GM12878 (cell line): ENCODE data around the gene HCST.

Experiments used
- CBFB ChIP-seq: IDR thresholded peaks from 2 replicates; pipeline ENCODE4 v1.6.1; 2016; ENCODE audit warnings: antibody characterized with exemption, low read depth
- CHD1 ChIP-seq: IDR thresholded peaks from 2 replicates; pipeline ENCODE4 v1.6.1; 2012; ENCODE audit warnings: low read depth, low read length, improper control_type of control experiment
- CTCF ChIP-seq, 3 experiments: IDR thresholded peaks in 2 of 3; conservative IDR thresholded peaks in 1 of 3; 2 replicates each; pipeline ENCODE4 v1.5.1; 2011; ENCODE audit warnings: low read depth in 3 of 3, low read length in 3 of 3, mild to moderate bottlenecking in 3 of 3, control low read depth in 2 of 3, moderate library complexity in 2 of 3, inconsistent platforms in 1 of 3, mixed read lengths in 1 of 3; ENCODE audit not compliant: control insufficient read depth in 2 of 3, insufficient read depth in 1 of 3; ENCODE audit errors: extremely low read depth in 1 of 3
- GABPA ChIP-seq: IDR thresholded peaks from 2 replicates; pipeline ENCODE4 v1.6.1; 2014; ENCODE audit warnings: antibody characterized with exemption, low read depth, mild to moderate bottlenecking, inconsistent platforms
- GATAD2B ChIP-seq: fragments of 450-650 bp; conservative IDR thresholded peaks from 2 replicates; pipeline ENCODE4 v1.6.1; 2017; ENCODE audit warnings: low read depth, mild to moderate bottlenecking, moderate library complexity
- MYC ChIP-seq: IDR thresholded peaks from 2 replicates; pipeline ENCODE4 v1.6.1; 2011; ENCODE audit warnings: mild to moderate bottlenecking, low read length, moderate library complexity, inconsistent platforms; ENCODE audit not compliant: insufficient read depth, insufficient replicate concordance, insufficient read length, severe bottlenecking
- PKNOX1 ChIP-seq: fragments of 450-650 bp; IDR thresholded peaks from 2 replicates; pipeline ENCODE4 v1.6.1; 2016; ENCODE audit warnings: mild to moderate bottlenecking
- POLR2A ChIP-seq: IDR thresholded peaks from 2 replicates; pipeline ENCODE4 v1.6.1; 2011; ENCODE audit warnings: low read depth, mild to moderate bottlenecking, low read length
- RBBP5 ChIP-seq: fragments of 200-600 bp; sonication (generic); conservative IDR thresholded peaks from 2 replicates; pipeline ENCODE4 v1.6.1; 2016
- REST ChIP-seq: IDR thresholded peaks from 2 replicates; pipeline ENCODE4 v1.6.1; 2012; ENCODE audit warnings: mild to moderate bottlenecking, low read depth, low read length
- SMC3 ChIP-seq: IDR thresholded peaks from 2 replicates; pipeline ENCODE4 v1.6.1; 2011; ENCODE audit warnings: low read length, improper control_type of control experiment, borderline replicate concordance
- SREBF2 ChIP-seq: IDR thresholded peaks from 2 replicates; pipeline ENCODE4 v1.6.1; 2012; ENCODE audit warnings: mild to moderate bottlenecking, low read length
- ZNF24 ChIP-seq: fragments of 450-650 bp; IDR thresholded peaks from 2 replicates; pipeline ENCODE4 v1.6.1; 2017; ENCODE audit warnings: antibody characterized with exemption, mild to moderate bottlenecking

GRCh38 chr19:35883882-35884281, 18.4 kb upstream of the HCST start:
- TF ChIP-seq GABPA (no peak), CTCF (IDR thresholded peaks at IDR 0.05 in 2 of 3, conservative IDR thresholded peaks at IDR 0.05 in 1 of 3; ENCODE audit: control insufficient read depth in 2 of 3, extremely low read depth in 1 of 3, insufficient read depth in 1 of 3, low read depth in 3 of 3, low read length in 3 of 3) (no peak), PKNOX1 (no peak), POLR2A (no peak; the same call in 1 of the 2 replicates), ZNF24 (no peak), REST (no peak), CBFB (no peak), SMC3 (no peak), MYC (no peak), GATAD2B (no peak), CHD1 (no peak), RBBP5 (no peak), SREBF2 (no peak)
